ENCODE results near the gene BRD9.

Gene BRD9

DNA sequence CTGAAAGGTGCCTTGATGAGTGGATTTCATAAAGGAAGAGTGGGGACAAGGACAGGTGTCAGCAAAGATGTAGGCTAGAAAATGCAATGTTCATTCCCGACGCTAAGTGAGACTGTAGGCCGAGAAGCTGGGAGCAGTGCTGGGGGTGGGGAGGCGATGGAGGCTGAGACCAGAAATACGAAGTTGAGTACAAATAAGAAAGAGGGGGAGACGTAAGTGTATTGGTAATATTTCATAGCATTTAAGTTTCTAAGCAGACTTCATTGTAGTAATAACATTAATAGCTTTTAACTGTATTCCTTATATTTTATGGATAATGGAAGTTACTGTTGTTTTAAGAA, 11.1 kb upstream of the BRD9 start:
- no peak for DNase-seq (ENCODE audit: extremely low spot score)
- ChIA-PET POLR2A (interaction anchor here (4.5 kb wide), 1 partner anchor 11 kb away, joined by 28 read pairs; the partner anchor contains the start of genes BRD9 and TRIP13), CTCF (interaction anchor here (1.0 to 2.4 kb wide), 3 partner anchors 10 to 235 kb away, joined by 3 to 12 read pairs (median 5); partner anchors contain the start of genes BRD9 and TRIP13)
- no peak for TF ChIP-seq ELF4 (IDR thresholded peaks at IDR 0.05)
- TF ChIP-seq NFRKB (IDR thresholded peaks at IDR 0.05), result no peak
- no peak for TF ChIP-seq FOXK2 (IDR thresholded peaks at IDR 0.05)
- no peak for TF ChIP-seq L3MBTL2 (conservative IDR thresholded peaks at IDR 0.05)
- TF ChIP-seq TARDBP (IDR thresholded peaks at IDR 0.05), result no peak
- TF ChIP-seq HDGF (IDR thresholded peaks at IDR 0.05; ENCODE audit: borderline replicate concordance), result no peak
- no peak for TF ChIP-seq BHLHE40 (IDR thresholded peaks at IDR 0.05; ENCODE audit: borderline replicate concordance)
- TF ChIP-seq FOXM1 (IDR thresholded peaks at IDR 0.05; ENCODE audit: borderline replicate concordance), result no peak
- no peak for TF ChIP-seq LEF1 (IDR thresholded peaks at IDR 0.05; ENCODE audit: borderline replicate concordance)
- TF ChIP-seq, protein P1, sequence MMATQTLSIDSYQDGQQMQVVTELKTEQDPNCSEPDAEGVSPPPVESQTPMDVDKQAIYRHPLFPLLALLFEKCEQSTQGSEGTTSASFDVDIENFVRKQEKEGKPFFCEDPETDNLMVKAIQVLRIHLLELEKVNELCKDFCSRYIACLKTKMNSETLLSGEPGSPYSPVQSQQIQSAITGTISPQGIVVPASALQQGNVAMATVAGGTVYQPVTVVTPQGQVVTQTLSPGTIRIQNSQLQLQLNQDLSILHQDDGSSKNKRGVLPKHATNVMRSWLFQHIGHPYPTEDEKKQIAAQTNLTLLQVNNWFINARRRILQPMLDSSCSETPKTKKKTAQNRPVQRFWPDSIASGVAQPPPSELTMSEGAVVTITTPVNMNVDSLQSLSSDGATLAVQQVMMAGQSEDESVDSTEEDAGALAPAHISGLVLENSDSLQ (IDR thresholded peaks at IDR 0.05), result no peak
- TF ChIP-seq SUZ12 (IDR thresholded peaks at IDR 0.05), result no peak
- TF ChIP-seq FOXA1 (IDR thresholded peaks at IDR 0.05), result no peak
- TF ChIP-seq SP1 (IDR thresholded peaks at IDR 0.05), result no peak
- TF ChIP-seq ARNT (IDR thresholded peaks at IDR 0.05), result no peak
- no peak for TF ChIP-seq ZNF384 (IDR thresholded peaks at IDR 0.05)

DNA sequence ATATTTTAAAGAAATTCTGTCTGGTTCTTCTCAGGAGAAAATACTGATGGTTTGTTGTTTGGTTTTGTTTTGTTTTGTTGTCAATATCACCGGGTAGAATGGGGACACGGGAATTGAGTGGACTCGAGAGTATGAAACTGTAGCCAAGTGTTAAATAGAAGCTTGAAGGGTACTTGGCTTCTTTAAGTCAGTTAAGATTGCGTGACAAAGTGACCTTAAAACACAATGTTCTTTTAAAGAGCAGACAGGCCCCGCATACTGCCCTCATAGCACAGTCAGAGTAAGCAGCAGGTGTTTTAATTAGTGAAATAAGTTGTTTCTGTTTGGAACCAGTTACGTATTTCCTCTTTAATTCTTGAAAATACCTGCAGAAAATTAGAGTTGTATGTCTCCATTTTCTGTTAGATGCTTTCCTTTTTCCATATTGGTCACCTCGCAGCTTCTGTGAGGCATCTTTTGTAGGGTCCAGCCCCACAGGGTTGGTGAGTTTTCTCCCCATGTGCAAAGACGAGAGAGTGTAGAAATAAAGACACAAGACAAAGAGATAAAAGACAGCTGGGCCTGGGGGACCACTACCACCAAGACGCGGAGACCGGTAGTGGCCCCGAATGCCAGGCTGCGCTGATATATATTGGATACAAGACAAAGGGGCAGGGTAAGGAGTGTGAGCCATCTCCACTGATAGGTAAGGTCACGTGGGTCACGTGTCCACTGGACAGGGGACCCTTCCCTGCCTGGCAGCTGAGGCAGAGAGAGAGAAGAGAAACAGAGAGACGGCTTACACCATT, 9.7 kb upstream of the BRD9 start:
- TF ChIP-seq SUZ12 (IDR thresholded peaks at IDR 0.05) (no peak), SP1 (IDR thresholded peaks at IDR 0.05) (no peak), ZNF384 (IDR thresholded peaks at IDR 0.05) (no peak), FOXK2 (IDR thresholded peaks at IDR 0.05) (no peak), NFRKB (IDR thresholded peaks at IDR 0.05) (no peak), ELF4 (IDR thresholded peaks at IDR 0.05) (no peak), TARDBP (IDR thresholded peaks at IDR 0.05) (no peak), LEF1 (IDR thresholded peaks at IDR 0.05; ENCODE audit: borderline replicate concordance) (no peak), BHLHE40 (IDR thresholded peaks at IDR 0.05; ENCODE audit: borderline replicate concordance) (no peak), CTBP1 (IDR thresholded peaks at IDR 0.05; ENCODE audit: borderline replicate concordance) (no peak), FOXA1 (IDR thresholded peaks at IDR 0.05) (no peak)
- TF ChIP-seq, protein P1 (IDR thresholded peaks at IDR 0.05), result no peak
- no peak for DNase-seq (ENCODE audit: extremely low spot score)
- ChIA-PET CTCF (interaction anchor here (0.7 to 2.4 kb wide), 6 partner anchors 9 to 233 kb away, joined by 3 to 12 read pairs (median 3); partner anchors contain the start of genes BRD9 and TRIP13), POLR2A (interaction anchor here (4.5 kb wide), 1 partner anchor 10 kb away, joined by 28 read pairs; the partner anchor contains the start of genes BRD9 and TRIP13)

DNA sequence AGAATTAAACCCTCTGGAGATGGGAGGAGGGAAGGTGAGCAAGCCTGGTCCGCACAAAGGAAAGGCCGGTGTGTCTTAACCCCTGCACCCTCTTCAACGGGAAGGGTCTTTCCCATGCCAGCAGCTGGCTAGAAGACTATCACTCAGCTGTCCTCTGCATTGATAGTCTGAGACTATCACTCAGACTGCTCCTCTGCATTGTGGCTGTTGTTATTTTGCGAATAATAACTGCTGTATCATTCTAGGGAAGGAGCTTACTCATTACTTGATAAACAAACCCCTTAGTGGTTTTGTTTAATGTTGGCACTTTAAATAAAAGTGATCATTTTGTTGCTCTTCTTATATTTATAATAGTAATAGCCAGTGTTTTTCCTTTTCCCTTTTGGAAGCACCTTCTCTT, 8.2 kb upstream of the BRD9 start:
- no peak for TF ChIP-seq SUZ12 (IDR thresholded peaks at IDR 0.05)
- TF ChIP-seq L3MBTL2 (conservative IDR thresholded peaks at IDR 0.05), result no peak
- no peak for TF ChIP-seq HDGF (IDR thresholded peaks at IDR 0.05; ENCODE audit: borderline replicate concordance)
- no peak for TF ChIP-seq CTBP1 (IDR thresholded peaks at IDR 0.05; ENCODE audit: borderline replicate concordance)
- TF ChIP-seq FOXM1 (IDR thresholded peaks at IDR 0.05; ENCODE audit: borderline replicate concordance), result no peak
- no peak for TF ChIP-seq ARNT (IDR thresholded peaks at IDR 0.05)
- TF ChIP-seq SP1 (IDR thresholded peaks at IDR 0.05), result no peak
- no peak for TF ChIP-seq FOXA1 (IDR thresholded peaks at IDR 0.05)
- no peak for TF ChIP-seq NFRKB (IDR thresholded peaks at IDR 0.05)
- TF ChIP-seq TARDBP (IDR thresholded peaks at IDR 0.05), result no peak
- no peak for TF ChIP-seq ZNF384 (IDR thresholded peaks at IDR 0.05)
- no peak for TF ChIP-seq FOXK2 (IDR thresholded peaks at IDR 0.05)
- no peak for TF ChIP-seq LEF1 (IDR thresholded peaks at IDR 0.05; ENCODE audit: borderline replicate concordance)
- TF ChIP-seq, protein P1 (IDR thresholded peaks at IDR 0.05), result no peak
- no peak for TF ChIP-seq ELF4 (IDR thresholded peaks at IDR 0.05)
- TF ChIP-seq BHLHE40 (IDR thresholded peaks at IDR 0.05; ENCODE audit: borderline replicate concordance), result no peak
- no peak for DNase-seq (ENCODE audit: extremely low spot score)
- ChIA-PET CTCF (interaction anchor here (0.8 kb wide), 1 partner anchor 231 kb away, joined by 3 read pairs; no protein-coding TSS in a partner anchor), POLR2A (interaction anchor here (4.5 kb wide), 1 partner anchor 8 kb away, joined by 28 read pairs; the partner anchor contains the start of genes BRD9 and TRIP13)

DNA sequence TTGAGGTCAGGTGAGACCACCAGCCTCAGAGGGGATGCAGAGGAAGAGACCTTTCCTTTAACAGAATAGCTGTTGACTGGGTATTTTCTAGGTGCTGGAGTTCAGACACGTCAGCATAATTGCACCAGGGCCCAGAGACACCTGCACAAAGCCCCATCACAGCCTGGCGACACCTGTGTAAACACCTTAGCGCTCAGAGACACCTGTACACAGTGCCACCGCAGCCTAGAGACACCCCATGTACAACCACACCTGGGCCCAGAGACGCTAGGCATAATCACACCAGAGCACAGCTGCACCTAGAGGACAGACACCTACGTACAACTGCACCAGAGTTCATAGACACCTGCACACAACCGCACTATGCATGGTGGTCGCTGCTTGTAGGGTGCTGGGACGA, 1.1 kb upstream of the BRD9 start:
- POLR2A ChIA-PET, result interaction anchor here (1.0 to 3.5 kb wide), 6 partner anchors 8 to 227 kb away, joined by 3 to 28 read pairs (median 3); no protein-coding TSS in a partner anchor
- CTCF ChIA-PET, result interaction anchor here (2.8 kb wide), 1 partner anchor 9 kb away, joined by 12 read pairs; no protein-coding TSS in a partner anchor
- no peak for DNase-seq (ENCODE audit: extremely low spot score)
- TF ChIP-seq ELF4 (IDR thresholded peaks at IDR 0.05) (no peak), NFRKB (IDR thresholded peaks at IDR 0.05) (no peak), SP1 (IDR thresholded peaks at IDR 0.05) (no peak), FOXM1 (IDR thresholded peaks at IDR 0.05; ENCODE audit: borderline replicate concordance) (no peak), L3MBTL2 (conservative IDR thresholded peaks at IDR 0.05) (no peak), ZNF384 (IDR thresholded peaks at IDR 0.05) (no peak), SUZ12 (IDR thresholded peaks at IDR 0.05) (no peak), TARDBP (IDR thresholded peaks at IDR 0.05) (no peak), HDGF (IDR thresholded peaks at IDR 0.05; ENCODE audit: borderline replicate concordance) (no peak), BHLHE40 (IDR thresholded peaks at IDR 0.05; ENCODE audit: borderline replicate concordance) (no peak), LEF1 (IDR thresholded peaks at IDR 0.05; ENCODE audit: borderline replicate concordance) (no peak), FOXK2 (IDR thresholded peaks at IDR 0.05) (no peak), ARNT (IDR thresholded peaks at IDR 0.05) (no peak), FOXA1 (IDR thresholded peaks at IDR 0.05) (no peak)
- TF ChIP-seq, protein P1 (IDR thresholded peaks at IDR 0.05), result no peak

All from HEK293T (cell line).